ENCODE data around the gene IL1RN. TPM values are rescaled to one million over a fixed set of nuclear protein-coding genes. Genes with fewer than 3 reads are reported as not detected.

Gene IL1RN
- total and polyA plus RNA-seq, 2 donors (not counting 3 experiments of a cell fraction or from before 2014, with no cell fraction given) = not detected

DNA sequence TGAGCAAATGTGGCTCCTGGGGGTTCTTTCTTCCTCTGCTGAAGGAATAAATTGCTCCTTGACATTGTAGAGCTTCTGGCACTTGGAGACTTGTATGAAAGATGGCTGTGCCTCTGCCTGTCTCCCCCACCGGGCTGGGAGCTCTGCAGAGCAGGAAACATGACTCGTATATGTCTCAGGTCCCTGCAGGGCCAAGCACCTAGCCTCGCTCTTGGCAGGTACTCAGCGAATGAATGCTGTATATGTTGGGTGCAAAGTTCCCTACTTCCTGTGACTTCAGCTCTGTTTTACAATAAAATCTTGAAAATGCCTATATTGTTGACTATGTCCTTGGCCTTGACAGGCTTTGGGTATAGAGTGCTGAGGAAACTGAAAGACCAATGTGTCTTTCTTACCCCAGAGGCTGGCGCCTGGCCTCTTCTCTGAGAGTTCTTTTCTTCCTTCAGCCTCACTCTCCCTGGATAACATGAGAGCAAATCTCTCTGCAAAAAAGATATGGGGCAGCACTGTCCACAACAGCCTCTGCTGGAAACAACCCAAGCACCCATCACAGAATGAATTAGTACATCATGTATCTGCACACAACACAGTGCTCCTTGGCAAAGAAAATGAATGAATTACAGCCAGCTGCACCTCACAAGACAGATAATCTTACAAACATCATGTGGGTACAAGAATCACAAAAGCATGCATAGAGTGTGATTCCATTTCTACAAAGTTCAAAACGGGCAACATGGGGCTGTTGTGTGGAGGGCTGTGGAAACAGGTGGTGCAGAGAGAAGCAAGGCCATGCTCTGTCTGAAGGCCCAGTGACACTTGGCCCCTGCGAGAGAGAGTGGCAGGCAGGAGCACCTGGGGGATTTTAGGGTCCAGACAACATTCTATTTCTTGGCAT, 6.6 kb downstream of the IL1RN start:
- Histone ChIP-seq H2AFZ (ENCODE audit: low read depth, low read length) (no peak overlapping the region), H3K4me3 (replicated peaks in 1 of 3; ENCODE audit: insufficient read depth in 1 of 3, low read depth in 1 of 3, low read length in 3 of 3) (no peak overlapping the region), H4K20me1 (replicated peaks; ENCODE audit: control insufficient read depth, extremely low read depth, insufficient read depth, low read length) (no peaks in the 10 kb centered on the region), H3K4me2 (ENCODE audit: insufficient read depth, low read length) (no peak overlapping the region), H3K4me1 (ENCODE audit: control insufficient read depth, extremely low read depth, insufficient read depth, low read length) (no peaks in the 10 kb centered on the region), H3K79me2 (ENCODE audit: control insufficient read depth, insufficient read depth, low read length) (no peaks in the 10 kb centered on the region), H3K9me3 (replicated peaks; ENCODE audit: control insufficient read depth, insufficient read depth, low read length) (no peaks in the 10 kb centered on the region), H3K9ac (replicated peaks; ENCODE audit: extremely low read depth, insufficient read depth, low read length) (no peak overlapping the region), H3K36me3 (ENCODE audit: control insufficient read depth in 2 of 2, extremely low read depth in 1 of 2, insufficient read depth in 2 of 2, low read length in 2 of 2) (no peaks in the 10 kb centered on the region), H3K9me1 (replicated peaks; ENCODE audit: control insufficient read depth, extremely low read depth, insufficient read depth, low read length) (no peaks in the 10 kb centered on the region), H3K27me3 (ENCODE audit: control insufficient read depth in 2 of 2, insufficient read depth in 2 of 2, low read length in 2 of 2) (peaks cover 0 to 3% of the 10 kb centered on the region in 2 experiments), H3K27ac (ENCODE audit: insufficient read depth, low read depth, low read length) (no peak overlapping the region)
- ChIA-PET POLR2A (no interaction called here), CTCF (interaction anchor here (0.9 to 6.0 kb wide), 7 partner anchors 11 to 256 kb away, joined by 3 to 310 read pairs (median 6); no protein-coding TSS in a partner anchor)
- intact Hi-C loops (cut with micrococcal nuclease) = no loop called here
- FAIRE-seq (no peak), DNase-seq (ENCODE audit: low read depth, low spot score) (no peak)
- dilution Hi-C loops (cut with MboI; ENCODE audit: extremely low pct_ligation_motif_present, low sequenced_read_pairs) = no loop called here
- no TSS peak for BruUV-seq (replicated peaks)
- no peak for TF ChIP-seq POLR2AphosphoS5 (IDR thresholded peaks at IDR 0.05; ENCODE audit: insufficient read depth, low read depth, low read length)
- no peak for TF ChIP-seq EZH2 (IDR thresholded peaks at IDR 0.05; ENCODE audit: borderline replicate concordance, low read depth, low read length, severe bottlenecking)
- TF ChIP-seq, protein P1, sequence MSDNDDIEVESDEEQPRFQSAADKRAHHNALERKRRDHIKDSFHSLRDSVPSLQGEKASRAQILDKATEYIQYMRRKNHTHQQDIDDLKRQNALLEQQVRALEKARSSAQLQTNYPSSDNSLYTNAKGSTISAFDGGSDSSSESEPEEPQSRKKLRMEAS (IDR thresholded peaks at IDR 0.05; ENCODE audit: insufficient read depth, insufficient read length) = no peak
- no peak for TF ChIP-seq FOS (IDR thresholded peaks at IDR 0.05; ENCODE audit: borderline replicate concordance, insufficient read depth, low read length)
- no peak for TF ChIP-seq POLR2A (IDR thresholded peaks at IDR 0.05; ENCODE audit: low read depth, low read length)
- no peak for TF ChIP-seq MYC (IDR thresholded peaks at IDR 0.05; ENCODE audit: low read depth, low read length)
- no peak for TF ChIP-seq GATA2 (IDR thresholded peaks at IDR 0.05; ENCODE audit: insufficient read depth, insufficient read length, low read depth, low read length)
- no peak for TF ChIP-seq JUN (IDR thresholded peaks at IDR 0.05; ENCODE audit: borderline replicate concordance, insufficient read depth, insufficient read length, low read depth)
- TF ChIP-seq, protein P2, sequence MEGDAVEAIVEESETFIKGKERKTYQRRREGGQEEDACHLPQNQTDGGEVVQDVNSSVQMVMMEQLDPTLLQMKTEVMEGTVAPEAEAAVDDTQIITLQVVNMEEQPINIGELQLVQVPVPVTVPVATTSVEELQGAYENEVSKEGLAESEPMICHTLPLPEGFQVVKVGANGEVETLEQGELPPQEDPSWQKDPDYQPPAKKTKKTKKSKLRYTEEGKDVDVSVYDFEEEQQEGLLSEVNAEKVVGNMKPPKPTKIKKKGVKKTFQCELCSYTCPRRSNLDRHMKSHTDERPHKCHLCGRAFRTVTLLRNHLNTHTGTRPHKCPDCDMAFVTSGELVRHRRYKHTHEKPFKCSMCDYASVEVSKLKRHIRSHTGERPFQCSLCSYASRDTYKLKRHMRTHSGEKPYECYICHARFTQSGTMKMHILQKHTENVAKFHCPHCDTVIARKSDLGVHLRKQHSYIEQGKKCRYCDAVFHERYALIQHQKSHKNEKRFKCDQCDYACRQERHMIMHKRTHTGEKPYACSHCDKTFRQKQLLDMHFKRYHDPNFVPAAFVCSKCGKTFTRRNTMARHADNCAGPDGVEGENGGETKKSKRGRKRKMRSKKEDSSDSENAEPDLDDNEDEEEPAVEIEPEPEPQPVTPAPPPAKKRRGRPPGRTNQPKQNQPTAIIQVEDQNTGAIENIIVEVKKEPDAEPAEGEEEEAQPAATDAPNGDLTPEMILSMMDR (IDR thresholded peaks at IDR 0.05; ENCODE audit: extremely low read depth in 1 of 2, insufficient read depth in 1 of 2, low read depth in 1 of 2, low read length in 2 of 2) = no peak
